ENCODE results near the gene TAB2. TPM values are rescaled to one million over a fixed set of nuclear protein-coding genes. Genes with fewer than 3 reads are reported as not detected.

Gene TAB2
- total and polyA plus RNA-seq, 2 of the 8 experiments (the other 6 are each of a cell fraction or from before 2014, with no cell fraction given): 40.4 to 63.0 TPM

DNA sequence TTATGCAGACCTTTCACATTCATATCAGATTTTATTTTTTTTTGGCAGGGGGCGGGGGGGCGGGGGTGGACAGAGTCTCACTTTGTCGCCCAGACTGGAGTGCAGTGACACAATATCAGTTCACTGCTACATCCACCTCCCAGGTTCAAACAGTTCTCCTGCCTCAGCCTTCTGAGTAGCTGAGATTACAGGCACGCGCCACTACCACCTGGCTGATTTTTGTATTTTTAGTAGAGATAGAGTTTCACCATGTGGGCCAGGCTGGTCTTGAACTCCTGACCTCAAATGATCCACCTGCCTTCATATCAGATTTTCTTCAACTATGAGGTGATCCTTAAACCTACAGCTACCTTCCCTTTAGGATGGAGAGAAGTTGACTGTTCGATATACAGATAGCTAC, 74.6 kb downstream of the TAB2 start:
- H3K9me3 ChIP-seq (ENCODE audit: insufficient read depth in 2 of 2, low read depth in 1 of 2, low read length in 1 of 2): no peaks in the 10 kb centered on the region
- H2BK15ac ChIP-seq (ENCODE audit: low read length): no peak overlapping the region
- no peaks in the 10 kb centered on the region for H3K4me1 ChIP-seq (replicated peaks in 1 of 4; ENCODE audit: control insufficient read depth in 3 of 4, insufficient read depth in 4 of 4, low read length in 3 of 4)
- no peak overlapping the region for H2BK12ac ChIP-seq (ENCODE audit: low read depth, low read length)
- H3K27me3 ChIP-seq (replicated peaks in 1 of 4; ENCODE audit: control insufficient read depth in 3 of 4, extremely low read depth in 1 of 4, insufficient read depth in 3 of 4, low read length in 3 of 4): no peaks in the 10 kb centered on the region
- H3K18ac ChIP-seq (ENCODE audit: extremely low read depth, low read length): no peak overlapping the region
- H3K36me3 ChIP-seq (ENCODE audit: control insufficient read depth in 2 of 4, insufficient read depth in 4 of 4, low read length in 3 of 4): peaks cover 0 to 5% (median 0%) of the 10 kb centered on the region in 4 experiments; a peak in 1 of 8 replicates
- H3K23ac ChIP-seq (ENCODE audit: insufficient read length): no peak overlapping the region
- no peak overlapping the region for H2AFZ ChIP-seq (ENCODE audit: low read length)
- no peak overlapping the region for H2BK120ac ChIP-seq (replicated peaks; ENCODE audit: low read depth, low read length)
- H3K56ac ChIP-seq (replicated peaks; ENCODE audit: insufficient read length, low read depth, low read length): no peak overlapping the region
- DNase-seq (ENCODE audit: low read depth in 1 of 2, low spot score in 2 of 2) (no peak), FAIRE-seq (no peak)
- no peak overlapping the region for H3K9ac ChIP-seq (replicated peaks in 1 of 4; ENCODE audit: extremely low read depth in 1 of 4, low read depth in 3 of 4, low read length in 3 of 4)
- no peak overlapping the region for H3K4ac ChIP-seq (replicated peaks; ENCODE audit: insufficient read length, low read depth, low read length)
- POLR2A ChIA-PET (ENCODE audit: partially characterized antibody): interaction anchor here (1.3 kb wide), 1 partner anchor 77 kb away, joined by 3 read pairs; no protein-coding TSS in a partner anchor
- H4K91ac ChIP-seq (replicated peaks; ENCODE audit: insufficient read length, low read length): no peak overlapping the region
- 95% methylated on average over 6 of the region's 6 CpGs; no CpG with 5 or more reads in 1 of the 2 experiments for WGBS, 2 experiments (ENCODE audit: extremely low coverage in 1 of 2, insufficient coverage in 1 of 2, insufficient read length in 1 of 2, insufficient replicate concordance in 2 of 2, low coverage in 1 of 2, low lambda C conversion rate in 2 of 2, missing lambda C conversion rate in 1 of 2)
- H3K27ac ChIP-seq (ENCODE audit: low read depth, low read length): no peak overlapping the region
- no peaks in the 10 kb centered on the region; the same call in 1 of the 2 replicates for H3K79me1 ChIP-seq (ENCODE audit: low read depth, low read length)
- no peak overlapping the region for H2AK5ac ChIP-seq (ENCODE audit: low read depth, low read length)
- H4K20me1 ChIP-seq (replicated peaks in 1 of 2; ENCODE audit: control insufficient read depth in 1 of 2, insufficient read depth in 2 of 2, low read length in 2 of 2): no peaks in the 10 kb centered on the region
- no peak overlapping the region for H2BK5ac ChIP-seq (ENCODE audit: low read depth, low read length)
- no peak overlapping the region for H3K4me3 ChIP-seq (ENCODE audit: extremely low read depth in 1 of 4, insufficient read depth in 2 of 4, low read depth in 3 of 4, low read length in 4 of 4)
- no peaks in the 10 kb centered on the region for H3K23me2 ChIP-seq (ENCODE audit: low read depth, low read length)
- H3K4me2 ChIP-seq (ENCODE audit: insufficient read depth in 1 of 2, low read depth in 2 of 2, low read length in 2 of 2): no peak overlapping the region
- H3K79me2 ChIP-seq (ENCODE audit: control insufficient read depth in 1 of 2, insufficient read depth in 2 of 2, low read length in 2 of 2): peaks cover 0 to 32% of the 10 kb centered on the region in 2 experiments; a peak in 2 of 4 replicates
- no peak overlapping the region for H3K14ac ChIP-seq (ENCODE audit: insufficient read length)
- H4K8ac ChIP-seq (ENCODE audit: extremely low read depth, insufficient read depth, low read length): no peak overlapping the region
- H2BK20ac ChIP-seq (ENCODE audit: low read length): no peak overlapping the region
- CTCF ChIA-PET (ENCODE audit: partially characterized antibody): interaction anchor here (0.6 to 1.5 kb wide), 6 partner anchors 60 to 310 kb away, joined by 3 to 4 read pairs (median 3); no protein-coding TSS in a partner anchor
- no peak overlapping the region for H4K5ac ChIP-seq (ENCODE audit: insufficient read length, low read depth, low read length)
- no peak for TF ChIP-seq KDM4A (IDR thresholded peaks at IDR 0.05; ENCODE audit: low read depth, low read length, severe bottlenecking)
